GM18867 (cell line): ENCODE data around the gene OPN4.
A peak's percentile ranks its signal among the peaks of the same experiment; 100 is the strongest.
"Not testable (repeated sequence)": the region's sequence is repeated elsewhere in the genome, so short reads cannot be mapped to it uniquely, and the experiment has no call there.

Source experiments
- ATAC-seq: cut with Tn5 transposase; IDR thresholded peaks from one replicate; pipeline ENCODE4 v1.9.1; 2021; ENCODE audit warnings: mild to moderate bottlenecking, moderate library complexity; ENCODE audit not compliant: unreplicated experiment

The OPN4 gene

GRCh38 chr10:86654411-86655172 is at the start of gene OPN4:
OPN4 (plus strand) TSS chr10:86654547; CDS start chr10:86654784, 237 bp downstream.
- ATAC-seq = no peak

DNA sequence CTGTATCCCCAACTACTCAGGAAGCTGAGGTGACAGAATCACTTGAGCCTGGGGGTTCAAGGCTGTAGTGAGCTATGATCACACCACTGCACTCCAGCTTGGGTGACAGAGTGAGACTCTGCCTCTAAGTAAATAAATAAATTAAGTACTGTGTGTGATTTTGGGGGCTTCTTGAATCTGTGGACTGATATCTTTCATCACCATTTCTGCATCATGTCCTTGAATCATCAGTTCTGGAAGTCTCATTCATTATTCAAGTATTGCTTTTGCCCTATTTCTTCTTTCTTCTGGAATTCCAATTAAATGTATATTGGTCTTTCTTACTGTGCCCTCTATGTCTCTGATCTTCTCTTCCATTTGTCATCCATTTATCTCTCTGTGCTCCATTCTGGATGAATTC is 46.7 kb upstream of the OPN4 start:
- no peak for ATAC-seq

- ATAC-seq = no peak
These were observed 44.4 kb upstream of the OPN4 start for GRCh38 chr10:86609920-86610319.

DNA sequence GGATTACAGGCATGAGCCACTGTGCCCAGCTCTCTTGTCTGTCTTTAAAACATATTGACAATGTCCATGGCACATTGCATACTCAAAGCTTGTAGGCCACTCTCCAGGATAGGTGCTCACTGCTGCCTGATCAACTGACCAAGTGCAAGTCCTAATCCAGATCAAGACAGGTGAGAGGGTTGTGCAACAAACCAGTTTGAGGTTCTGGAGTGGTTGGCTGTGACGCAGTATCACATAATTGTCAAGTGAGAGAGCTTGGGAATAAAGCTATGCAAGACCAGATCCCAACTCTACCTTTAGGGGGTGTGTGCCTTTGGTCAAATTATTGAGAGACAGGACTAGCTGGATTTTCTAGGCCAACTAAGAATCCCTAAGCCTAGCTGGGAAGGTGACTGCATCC is 43.0 kb upstream of the OPN4 start:
- ATAC-seq = no peak

DNA sequence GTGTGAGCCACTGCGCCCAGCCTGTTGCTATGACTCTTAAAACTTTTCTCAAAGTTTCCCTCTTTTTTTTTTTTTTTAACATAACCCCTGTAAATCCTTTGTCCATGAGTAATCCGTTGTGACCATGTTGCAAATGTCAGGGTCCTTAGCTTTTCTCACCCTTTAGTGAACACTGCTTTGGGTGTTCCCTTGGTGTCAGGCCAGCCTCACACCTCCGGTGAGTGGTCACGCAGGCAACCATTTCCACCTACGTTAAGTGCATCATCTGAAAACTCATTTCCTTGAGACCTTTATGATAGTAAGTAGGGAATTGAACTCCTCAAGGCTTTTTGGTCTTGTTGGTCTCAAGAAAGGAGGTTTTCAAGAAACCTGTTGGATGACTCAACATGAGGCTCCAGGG is 41.3 kb upstream of the OPN4 start:
- ATAC-seq = no peak

DNA sequence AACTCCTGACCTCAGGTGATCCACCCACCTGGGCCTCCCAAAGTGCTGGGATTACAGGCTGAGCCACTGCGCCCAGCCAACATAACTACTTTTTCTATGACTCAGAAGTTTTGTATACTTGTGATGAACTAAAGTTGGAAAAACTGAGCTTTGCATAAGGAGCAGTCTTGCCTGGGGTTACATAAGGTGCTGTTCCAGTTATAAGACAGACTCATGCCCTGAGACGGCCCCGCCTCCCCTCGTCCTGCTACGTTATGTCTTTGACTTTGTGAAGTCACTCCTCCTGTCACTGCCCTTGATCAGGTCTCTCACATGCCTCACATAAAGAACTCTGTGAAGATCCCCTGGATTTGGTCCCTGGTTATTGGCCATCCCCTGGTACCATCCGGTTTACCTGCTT is 40.4 kb upstream of the OPN4 start:
- ATAC-seq = no peak

DNA sequence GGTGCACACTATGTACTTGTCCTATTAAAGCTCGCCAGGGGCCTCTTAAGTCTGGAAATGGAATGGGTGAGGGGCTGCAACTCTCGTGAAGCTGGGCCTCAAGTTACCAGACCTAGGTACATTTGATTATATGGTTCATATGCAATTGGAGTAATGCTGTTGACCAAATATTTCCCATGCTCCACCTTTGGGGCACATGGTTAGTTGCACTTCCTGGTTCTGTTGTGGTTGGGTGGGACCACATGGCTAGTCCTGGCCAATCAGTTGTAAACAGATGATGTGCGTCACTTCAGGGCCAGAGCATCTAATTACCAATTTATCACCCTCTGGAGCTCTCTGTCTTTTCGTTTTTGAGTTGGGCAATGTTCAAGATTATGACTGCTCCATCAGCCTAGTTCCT is 39.5 kb upstream of the OPN4 start:
- no peak for ATAC-seq

DNA sequence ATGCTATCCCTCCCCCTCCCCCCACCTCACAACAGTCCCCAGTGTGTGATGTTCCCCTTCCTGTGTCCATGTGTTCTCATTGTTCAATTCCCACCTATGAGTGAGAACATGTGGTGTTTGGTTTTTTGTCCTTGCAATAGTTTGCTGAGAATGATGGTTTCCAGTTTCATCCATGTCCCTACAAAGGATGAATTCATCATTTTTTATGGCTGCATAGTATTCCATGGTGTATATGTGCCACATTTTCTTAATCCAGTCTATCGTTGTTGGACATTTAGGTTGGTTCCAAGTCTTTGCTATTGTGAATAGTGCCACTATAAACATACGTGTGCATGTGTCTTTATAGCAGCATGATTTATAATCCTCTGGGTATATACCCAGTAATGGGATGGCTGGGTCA is 37.1 kb upstream of the OPN4 start:
- not testable (repeated sequence) for ATAC-seq

- ATAC-seq = no peak
These were observed 26.0 kb upstream of the OPN4 start for GRCh38 chr10:86628311-86628710.

GRCh38 chr10:86630079-86630478 is 24.3 kb upstream of the OPN4 start:
- no peak for ATAC-seq

- no peak for ATAC-seq
These were observed 22.1 kb upstream of the OPN4 start for GRCh38 chr10:86632009-86632800.

DNA sequence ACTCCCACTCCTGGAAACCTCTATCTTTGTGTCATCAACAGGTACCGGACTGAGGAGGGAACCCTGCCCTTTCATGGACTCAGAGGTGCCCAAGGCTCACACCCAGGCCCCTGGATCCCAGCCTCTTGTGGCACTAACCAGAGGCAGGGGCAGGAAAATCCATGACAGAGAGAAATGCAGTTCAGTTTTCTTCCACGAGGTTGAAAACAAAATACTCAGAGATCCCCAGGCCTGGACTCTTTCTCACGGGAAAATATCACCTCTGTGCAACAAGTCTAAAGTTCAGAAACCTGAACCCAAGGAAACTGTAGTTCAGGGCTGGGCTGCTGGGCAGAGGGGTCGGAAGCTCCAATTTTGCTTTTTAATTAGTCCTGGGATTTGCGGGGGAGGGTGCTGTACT is 21.4 kb upstream of the OPN4 start:
- no peak for ATAC-seq

- ATAC-seq = no peak
These were observed 18.9 kb upstream of the OPN4 start for GRCh38 chr10:86635402-86635801.

- no peak for ATAC-seq
These were observed 18.0 kb upstream of the OPN4 start for GRCh38 chr10:86636311-86636710.

DNA sequence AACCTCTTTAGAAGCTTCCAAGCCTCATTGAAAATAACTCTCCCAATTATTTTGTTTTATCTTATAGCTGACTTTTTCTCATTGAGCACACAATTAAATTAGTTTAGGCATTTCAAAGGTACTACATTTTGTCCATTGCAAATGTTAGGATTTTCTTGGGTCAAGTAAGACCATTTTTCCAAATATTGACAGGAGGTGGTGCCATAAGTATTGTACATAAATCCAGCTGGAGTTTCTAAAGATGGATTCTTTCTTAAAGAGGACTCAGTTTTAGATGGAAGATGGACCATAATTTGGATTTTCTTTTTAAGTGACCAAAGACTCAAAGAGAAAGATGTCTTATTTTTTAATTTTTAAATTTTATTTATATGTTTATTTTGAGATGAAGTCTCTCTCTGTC is 12.3 kb upstream of the OPN4 start:
- ATAC-seq = no peak

DNA sequence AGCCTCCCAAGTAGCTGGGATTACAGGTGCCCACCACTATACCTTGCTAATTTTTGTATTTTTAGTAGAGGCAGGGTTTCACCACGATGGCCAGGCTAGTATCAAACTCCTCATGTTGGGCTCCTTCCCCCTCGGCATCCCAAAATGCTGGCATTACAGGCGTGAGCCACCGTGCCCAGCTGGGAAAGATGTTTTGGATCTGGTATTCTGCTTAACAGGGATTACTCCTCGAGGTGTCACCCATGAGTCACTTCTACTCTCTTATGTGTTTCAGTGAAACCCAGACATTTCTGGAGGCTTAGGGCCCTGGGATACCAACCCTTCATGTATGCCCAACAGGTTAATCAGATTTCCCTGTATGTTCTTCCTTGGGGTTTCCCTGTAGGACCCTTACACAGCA is 11.8 kb upstream of the OPN4 start:
- peak; percentile 28 for ATAC-seq

GRCh38 chr10:86644152-86644793 is 10.1 kb upstream of the OPN4 start:
- ATAC-seq = no peak

- ATAC-seq = no peak
These were observed 9.4 kb upstream of the OPN4 start for GRCh38 chr10:86644794-86645445.

- not testable (repeated sequence) for ATAC-seq
These were observed 8.7 kb upstream of the OPN4 start for GRCh38 chr10:86645621-86646165.

- no peak for ATAC-seq
These were observed 7.8 kb upstream of the OPN4 start for GRCh38 chr10:86646532-86646931.

DNA sequence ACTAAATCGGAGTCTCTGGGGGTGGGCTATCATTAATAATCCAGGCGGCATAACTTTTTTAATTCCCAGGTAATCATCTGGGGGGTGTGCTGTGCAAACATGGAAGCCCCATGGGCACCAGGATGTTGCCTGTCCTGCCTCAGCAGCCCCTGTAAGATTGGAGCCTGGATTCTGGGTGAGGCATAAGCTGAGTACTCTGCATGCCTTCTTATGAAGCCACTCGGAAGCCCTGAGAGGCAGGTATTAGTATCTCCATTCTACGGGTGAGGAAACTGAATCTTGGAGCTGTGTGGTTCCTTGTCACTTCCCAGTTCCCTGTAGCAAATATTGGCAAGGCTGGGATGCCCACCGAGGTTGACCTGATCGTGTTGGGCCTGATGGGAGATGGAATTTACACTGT is 7.4 kb upstream of the OPN4 start:
- ATAC-seq = no peak
